Measurements from ENCODE around the gene CRBN. TPM values are rescaled to one million over a fixed set of nuclear protein-coding genes. Genes with fewer than 3 reads are reported as not detected.

CRBN gene
- total RNA-seq, 4 donors from 2014 or later = 31.2 to 158 (median 83.0) TPM

GRCh38 chr3:3194861-3195260 is 15.4 kb upstream of the CRBN start:
- intact Hi-C loops (cut with DNase I; ENCODE audit: low total_unique reads) = no loop called here
- TF ChIP-seq EP300 (IDR thresholded peaks at IDR 0.05; ENCODE audit: low read depth) (no peak), POLR2AphosphoS5 (IDR thresholded peaks at IDR 0.05) (no peak), POLR2A (IDR thresholded peaks at IDR 0.05) (no peak)
- TF ChIP-seq, protein P1, sequence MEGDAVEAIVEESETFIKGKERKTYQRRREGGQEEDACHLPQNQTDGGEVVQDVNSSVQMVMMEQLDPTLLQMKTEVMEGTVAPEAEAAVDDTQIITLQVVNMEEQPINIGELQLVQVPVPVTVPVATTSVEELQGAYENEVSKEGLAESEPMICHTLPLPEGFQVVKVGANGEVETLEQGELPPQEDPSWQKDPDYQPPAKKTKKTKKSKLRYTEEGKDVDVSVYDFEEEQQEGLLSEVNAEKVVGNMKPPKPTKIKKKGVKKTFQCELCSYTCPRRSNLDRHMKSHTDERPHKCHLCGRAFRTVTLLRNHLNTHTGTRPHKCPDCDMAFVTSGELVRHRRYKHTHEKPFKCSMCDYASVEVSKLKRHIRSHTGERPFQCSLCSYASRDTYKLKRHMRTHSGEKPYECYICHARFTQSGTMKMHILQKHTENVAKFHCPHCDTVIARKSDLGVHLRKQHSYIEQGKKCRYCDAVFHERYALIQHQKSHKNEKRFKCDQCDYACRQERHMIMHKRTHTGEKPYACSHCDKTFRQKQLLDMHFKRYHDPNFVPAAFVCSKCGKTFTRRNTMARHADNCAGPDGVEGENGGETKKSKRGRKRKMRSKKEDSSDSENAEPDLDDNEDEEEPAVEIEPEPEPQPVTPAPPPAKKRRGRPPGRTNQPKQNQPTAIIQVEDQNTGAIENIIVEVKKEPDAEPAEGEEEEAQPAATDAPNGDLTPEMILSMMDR (IDR thresholded peaks at IDR 0.05) = no peak
- in situ Hi-C loops (cut with MboI; ENCODE audit: low pct_ligation_motif_present in 1 of 4, low pct_unique_long_range_greater_than_20kb in 1 of 4, low sequenced_read_pairs in 3 of 4) = loop anchor here in 2 of 4 donors (10.0 kb wide), 1 partner anchor 1100 kb away; no protein-coding TSS in a partner anchor
- H3K36me3 ChIP-seq = no peaks in the 10 kb centered on the region
- no peak for DNase-seq
- no peak overlapping the region for H3K4me3 ChIP-seq
- no peaks in the 10 kb centered on the region for H3K9me3 ChIP-seq
- H3K27me3 ChIP-seq = no peaks in the 10 kb centered on the region
- no peak overlapping the region for H3K27ac ChIP-seq
- H3K4me1 ChIP-seq = no peaks in the 10 kb centered on the region

DNA sequence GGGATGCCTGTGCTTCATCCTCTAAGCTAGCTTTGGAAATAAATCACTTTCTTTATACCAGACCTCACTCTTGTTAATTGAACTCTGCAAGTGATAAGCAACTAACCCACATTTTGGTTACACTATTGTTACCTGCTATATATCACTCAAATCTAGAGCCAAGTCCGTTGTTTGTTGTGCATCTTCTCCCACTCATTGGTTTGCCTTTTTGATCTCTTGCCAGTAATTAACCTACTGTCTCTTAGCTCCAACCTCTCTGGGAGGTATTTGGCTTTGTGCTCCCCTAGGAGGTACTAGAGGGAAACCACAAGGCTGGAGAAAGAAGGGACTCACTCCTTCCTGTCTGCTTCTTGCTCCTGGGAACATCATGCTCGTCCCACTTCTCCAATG is 12.8 kb upstream of the CRBN start:
- TF ChIP-seq POLR2A (IDR thresholded peaks at IDR 0.05) (no peak), POLR2AphosphoS5 (IDR thresholded peaks at IDR 0.05) (no peak), EP300 (IDR thresholded peaks at IDR 0.05; ENCODE audit: low read depth) (no peak)
- TF ChIP-seq, protein P1 (IDR thresholded peaks at IDR 0.05) = no peak
- intact Hi-C loops (cut with DNase I; ENCODE audit: low total_unique reads) (no loop called here), in situ Hi-C loops (cut with MboI; ENCODE audit: low pct_ligation_motif_present in 1 of 4, low pct_unique_long_range_greater_than_20kb in 1 of 4, low sequenced_read_pairs in 3 of 4) (loop anchor here in 2 of 4 donors (10.0 kb wide), 1 partner anchor 1103 kb away; no protein-coding TSS in a partner anchor)
- Histone ChIP-seq H3K4me1 (no peaks in the 10 kb centered on the region), H3K4me3 (no peak overlapping the region), H3K27me3 (no peaks in the 10 kb centered on the region), H3K27ac (no peak overlapping the region), H3K9me3 (no peaks in the 10 kb centered on the region), H3K36me3 (no peaks in the 10 kb centered on the region)
- DNase-seq = no peak
- WGBS, 2 donors (ENCODE audit: low coverage in 1 of 2) = 0 to 33% methylated on average over 1 to 2 of the region's 2 CpGs

DNA sequence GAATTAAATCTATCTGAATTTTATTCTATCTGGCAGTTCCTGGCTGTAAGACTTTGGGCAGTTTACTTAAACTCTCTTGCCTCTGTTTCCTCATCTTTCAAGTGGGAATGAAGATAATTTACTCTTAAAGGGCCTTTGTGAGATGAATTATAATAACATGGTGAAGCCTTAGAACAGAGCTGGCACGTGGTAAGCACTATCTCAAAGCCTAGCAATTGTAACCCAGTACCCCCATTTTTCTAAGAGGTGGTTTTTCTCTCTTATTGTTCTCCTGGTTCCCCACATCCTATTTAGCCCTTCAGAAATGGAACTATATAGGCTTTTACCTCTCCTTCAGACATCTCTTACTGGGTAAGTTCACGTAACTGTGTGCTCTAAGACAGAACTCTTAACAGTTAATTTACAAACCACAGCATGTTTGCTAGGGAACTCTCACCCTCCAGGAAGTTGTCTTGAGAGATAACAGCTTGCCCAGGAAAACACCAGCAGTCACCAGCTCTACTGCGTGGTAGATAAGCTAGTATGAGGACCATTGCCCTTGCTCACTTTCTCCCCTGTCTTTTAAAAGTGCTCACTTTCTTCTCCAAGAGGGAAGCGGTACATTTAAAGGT is 12.3 kb upstream of the CRBN start:
- H3K9me3 ChIP-seq = no peaks in the 10 kb centered on the region
- 12 to 23% methylated on average over 4 of the region's 4 CpGs for WGBS, 2 donors (ENCODE audit: low coverage in 1 of 2)
- no peak overlapping the region for H3K4me3 ChIP-seq
- intact Hi-C loops (cut with DNase I; ENCODE audit: low total_unique reads) = no loop called here
- no peak for DNase-seq
- H3K27ac ChIP-seq = no peak overlapping the region
- no peaks in the 10 kb centered on the region for H3K4me1 ChIP-seq
- no peaks in the 10 kb centered on the region for H3K27me3 ChIP-seq
- in situ Hi-C loops (cut with MboI; ENCODE audit: low pct_ligation_motif_present in 1 of 4, low pct_unique_long_range_greater_than_20kb in 1 of 4, low sequenced_read_pairs in 3 of 4) = loop anchor here in 2 of 4 donors (10.0 kb wide), 1 partner anchor 1103 kb away; no protein-coding TSS in a partner anchor
- H3K36me3 ChIP-seq = no peaks in the 10 kb centered on the region
- TF ChIP-seq, protein P1 (IDR thresholded peaks at IDR 0.05) = no peak
- TF ChIP-seq POLR2A (IDR thresholded peaks at IDR 0.05) = no peak
- TF ChIP-seq EP300 (IDR thresholded peaks at IDR 0.05; ENCODE audit: low read depth) = no peak
- no peak for TF ChIP-seq POLR2AphosphoS5 (IDR thresholded peaks at IDR 0.05)

DNA sequence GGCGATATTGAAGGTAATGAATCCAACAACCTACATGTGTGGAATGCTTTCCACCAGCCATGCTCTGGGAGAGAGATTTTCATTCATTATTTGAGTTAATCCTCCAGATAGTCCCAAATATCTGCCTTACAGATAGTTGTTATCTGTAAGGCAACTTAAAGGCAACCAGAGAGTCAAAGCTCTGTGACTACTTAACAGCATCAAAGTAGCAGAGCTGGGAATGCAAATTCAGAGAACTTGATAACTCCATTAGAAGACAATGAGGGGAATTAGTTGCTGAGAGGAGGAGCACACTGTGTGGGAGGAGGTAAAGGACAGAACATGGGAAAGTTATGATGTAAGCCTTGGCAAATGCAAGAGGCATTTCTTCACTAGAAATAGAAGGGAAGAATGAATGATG is 10.5 kb upstream of the CRBN start:
- no peaks in the 10 kb centered on the region for H3K9me3 ChIP-seq
- WGBS, 2 donors (ENCODE audit: low coverage in 1 of 2) = 80% methylated on average over 1 of the region's 1 CpG
- H3K4me1 ChIP-seq = no peaks in the 10 kb centered on the region
- in situ Hi-C loops (cut with MboI; ENCODE audit: low pct_ligation_motif_present in 1 of 4, low pct_unique_long_range_greater_than_20kb in 1 of 4, low sequenced_read_pairs in 3 of 4) (loop anchor here in 2 of 4 donors (10.0 kb wide), 1 partner anchor 1105 kb away; no protein-coding TSS in a partner anchor), intact Hi-C loops (cut with DNase I; ENCODE audit: low total_unique reads) (no loop called here)
- no peaks in the 10 kb centered on the region for H3K27me3 ChIP-seq
- H3K36me3 ChIP-seq = no peaks in the 10 kb centered on the region
- no peak overlapping the region for H3K4me3 ChIP-seq
- H3K27ac ChIP-seq = no peak overlapping the region
- TF ChIP-seq POLR2A (IDR thresholded peaks at IDR 0.05) (no peak), POLR2AphosphoS5 (IDR thresholded peaks at IDR 0.05) (no peak), EP300 (IDR thresholded peaks at IDR 0.05; ENCODE audit: low read depth) (no peak)
- DNase-seq = no peak
